HFFc6 (cell line): ENCODE measurements around the gene REXO1. TPM values are rescaled to one million over a fixed set of nuclear protein-coding genes. Genes with fewer than 3 reads are reported as not detected.

Experiments used
- DNase-seq: peaks from one replicate; pipeline ENCODE4 v3.0.0-alpha.2; 2018
- H3K27ac Mint-ChIP-seq: 2 replicates; pipeline ENCODE4 v1.8.0; 2020; ENCODE audit warnings: mild to moderate bottlenecking, mixed read lengths
- H3K27me3 Mint-ChIP-seq: 2 replicates; pipeline ENCODE4 v1.8.0; 2021; ENCODE audit warnings: mild to moderate bottlenecking, moderate library complexity, mixed read lengths; ENCODE audit not compliant: insufficient read depth
- H3K36me3 Mint-ChIP-seq: 2 replicates; pipeline ENCODE4 v1.8.0; 2021; ENCODE audit warnings: low read depth, mixed read lengths
- H3K4me1 Mint-ChIP-seq: 2 replicates; pipeline ENCODE4 v1.8.0; 2020; ENCODE audit warnings: low read depth, mixed read lengths
- H3K4me3 Mint-ChIP-seq: 2 replicates; pipeline ENCODE4 v1.8.0; 2020; ENCODE audit warnings: mild to moderate bottlenecking, moderate library complexity, mixed read lengths
- H3K9me3 Mint-ChIP-seq: 2 replicates; pipeline ENCODE4 v1.8.0; 2020; ENCODE audit warnings: mild to moderate bottlenecking, mixed read lengths
- CTCF ChIP-seq: fragments of 200-600 bp; sonication (generic); IDR thresholded peaks from 2 replicates; pipeline ENCODE4 v1.5.0; 2021; ENCODE audit warnings: antibody characterized with exemption, mild to moderate bottlenecking
- total RNA-seq, 6 experiments: library from RNA; stranded (reverse); fragmentation: NEBNext Ultra II Directional; extraction: Animal tissue kit (Norgen Biotek cat#: 25700); gene quantifications; 2 replicates in 1 of 6; 3 replicates in 5 of 6; pipeline ENCODE4 v1.2.3, GENCODE V29; 2021

REXO1 gene
- total RNA-seq, 6 experiments from 2014 or later = 32.9 to 38.2 (median 34.6) TPM

DNA sequence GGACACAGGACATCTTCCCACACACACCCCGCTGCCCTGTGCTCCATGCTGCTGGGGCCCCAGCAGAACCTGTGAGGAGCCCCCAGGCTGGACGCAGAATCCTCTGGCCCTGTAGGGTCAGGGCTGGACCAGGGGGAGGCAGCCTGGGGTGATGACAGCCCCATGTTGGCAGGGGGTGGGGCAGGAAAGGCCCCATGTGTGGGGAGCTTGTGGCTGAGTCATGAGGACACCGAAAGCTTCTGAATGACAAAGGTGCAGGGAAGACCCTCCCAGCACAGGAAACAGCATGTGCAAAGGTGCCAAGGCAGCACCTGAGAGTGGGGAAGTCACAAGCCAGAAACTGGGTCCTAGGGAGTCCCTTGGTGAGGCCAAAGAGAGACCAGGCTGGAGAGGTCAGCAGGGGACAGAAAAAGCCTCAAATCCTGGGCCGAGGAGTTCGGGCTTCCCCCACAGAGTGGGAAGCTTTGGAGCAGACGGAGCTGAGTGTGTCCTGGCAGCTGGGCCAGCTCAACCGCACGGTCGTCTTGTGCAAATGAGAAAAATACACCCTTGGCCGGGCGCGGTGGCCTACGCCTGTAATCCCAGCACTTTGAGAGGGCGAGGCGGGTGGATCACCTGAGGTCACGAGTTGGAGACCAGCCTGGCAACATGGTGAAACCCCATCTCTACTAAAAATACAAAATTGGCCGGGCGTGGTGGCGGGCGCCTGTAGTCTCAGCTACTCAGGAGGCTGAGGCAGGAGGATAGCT lies 53.7 kb downstream of the REXO1 start:
- H3K9me3 Mint-ChIP-seq = no peaks in the 10 kb centered on the region
- peaks cover 4% of the 10 kb centered on the region for H3K27me3 Mint-ChIP-seq
- DNase-seq = no peak
- peaks cover 7% of the 10 kb centered on the region for H3K4me1 Mint-ChIP-seq
- no peak overlapping the region for H3K27ac Mint-ChIP-seq
- no peak overlapping the region for H3K4me3 Mint-ChIP-seq
- TF ChIP-seq CTCF = no peak
- H3K36me3 Mint-ChIP-seq = no peaks in the 10 kb centered on the region

DNA sequence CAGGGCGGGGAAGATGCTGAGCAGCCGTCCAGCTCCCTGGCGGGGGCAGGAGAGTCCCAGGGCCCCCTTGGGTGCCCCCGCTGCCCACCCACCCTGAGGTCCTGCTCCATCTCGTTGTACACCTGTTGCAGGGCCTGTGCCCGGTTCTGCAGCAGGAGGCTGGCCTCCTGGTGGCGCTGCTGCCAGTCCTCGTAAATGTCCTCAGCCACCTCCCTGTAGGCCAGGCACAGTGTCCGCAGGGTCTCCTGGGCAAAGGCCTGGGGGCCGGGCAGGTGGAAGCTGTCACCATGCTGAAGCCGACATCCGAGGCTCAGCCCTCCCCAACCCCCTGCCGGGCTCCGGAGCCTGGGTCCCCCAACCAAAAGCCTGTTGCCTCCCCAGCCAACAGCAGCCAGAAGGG lies 56.4 kb downstream of the REXO1 start:
- DNase-seq = no peak
- no peak overlapping the region for H3K4me3 Mint-ChIP-seq
- H3K9me3 Mint-ChIP-seq = no peaks in the 10 kb centered on the region
- H3K4me1 Mint-ChIP-seq = peaks cover 7% of the 10 kb centered on the region
- H3K27ac Mint-ChIP-seq = no peak overlapping the region
- H3K27me3 Mint-ChIP-seq = peaks cover 7% of the 10 kb centered on the region
- TF ChIP-seq CTCF = no peak
- H3K36me3 Mint-ChIP-seq = no peaks in the 10 kb centered on the region

- no peak for TF ChIP-seq CTCF
- Mint-ChIP-seq H3K27ac (no peak overlapping the region), H3K27me3 (peaks cover 5% of the 10 kb centered on the region), H3K4me3 (no peak overlapping the region), H3K9me3 (no peaks in the 10 kb centered on the region), H3K4me1 (no peaks in the 10 kb centered on the region), H3K36me3 (no peaks in the 10 kb centered on the region)
- DNase-seq = no peak
These were observed 58.1 kb downstream of the REXO1 start for GRCh38 chr19:1790054-1790792.

GRCh38 chr19:1789261-1790041 lies 58.8 kb downstream of the REXO1 start:
- no peaks in the 10 kb centered on the region for H3K9me3 Mint-ChIP-seq
- H3K4me3 Mint-ChIP-seq = no peak overlapping the region
- no peaks in the 10 kb centered on the region for H3K4me1 Mint-ChIP-seq
- no peak for DNase-seq
- TF ChIP-seq CTCF = no peak
- peaks cover 7% of the 10 kb centered on the region for H3K27me3 Mint-ChIP-seq
- no peak overlapping the region for H3K27ac Mint-ChIP-seq
- H3K36me3 Mint-ChIP-seq = no peaks in the 10 kb centered on the region

- Mint-ChIP-seq H3K4me3 (no peak overlapping the region), H3K9me3 (peaks cover 6% of the 10 kb centered on the region), H3K36me3 (no peaks in the 10 kb centered on the region), H3K4me1 (no peaks in the 10 kb centered on the region), H3K27ac (no peak overlapping the region), H3K27me3 (peaks cover 7% of the 10 kb centered on the region)
- DNase-seq = no peak
- TF ChIP-seq CTCF = no peak
These were observed 61.2 kb downstream of the REXO1 start for GRCh38 chr19:1787116-1787515.
